Natural killer cell (primary cell): ENCODE results near the gene GIMAP5. TPM values are rescaled to one million over a fixed set of nuclear protein-coding genes. Genes with fewer than 3 reads are reported as not detected.

Source experiments
- ATAC-seq, 3 donors: fragments of 150-1000 bp in 2 of 3; fragments of 200-7000 bp in 1 of 3; cut with Tn5 transposase; 1 replicate in 1 of 3; 2 replicates in 2 of 3; pipeline ENCODE4 v1.10.0; 2021; ENCODE audit warnings: mild to moderate bottlenecking in 2 of 3, moderate library complexity in 2 of 3
- DNase-seq, 2 donors: peaks; one replicate each; pipeline versions ENCODE4 v3.0.0 to v3.0.0-alpha.2; 2013 to 2021; ENCODE audit warnings: mixed read lengths in 1 of 2
- H3K27ac ChIP-seq: one replicate; pipeline ENCODE4 v1.5.1; 2013; ENCODE audit warnings: mild to moderate bottlenecking, low read length
- H3K27me3 ChIP-seq: one replicate; pipeline ENCODE4 v1.6.1; 2013; ENCODE audit warnings: low read length; ENCODE audit not compliant: control insufficient read depth, insufficient read depth
- H3K36me3 ChIP-seq: one replicate; pipeline ENCODE4 v1.6.1; 2013; ENCODE audit warnings: low read length; ENCODE audit not compliant: control insufficient read depth, insufficient read depth
- H3K4me1 ChIP-seq: one replicate; pipeline ENCODE4 v1.6.1; 2013; ENCODE audit warnings: low read length; ENCODE audit not compliant: control insufficient read depth, insufficient read depth
- H3K4me3 ChIP-seq: one replicate; pipeline ENCODE4 v1.5.1; 2013; ENCODE audit warnings: low read length
- H3K9me3 ChIP-seq: one replicate; pipeline ENCODE4 v1.6.1; 2013; ENCODE audit warnings: low read length; ENCODE audit not compliant: control insufficient read depth, insufficient read depth
- H3K27ac Mint-ChIP-seq, 2 donors: one replicate each; pipeline ENCODE4 v1.8.0; 2022; ENCODE audit warnings: mild to moderate bottlenecking in 2 of 2, mixed read lengths in 2 of 2, moderate library complexity in 1 of 2
- H3K27me3 Mint-ChIP-seq, 2 donors: one replicate each; pipeline ENCODE4 v1.8.0; 2022; ENCODE audit warnings: low read depth in 2 of 2, mixed read lengths in 2 of 2
- H3K36me3 Mint-ChIP-seq: one replicate; pipeline ENCODE4 v1.8.0; 2022; ENCODE audit warnings: mixed read lengths
- H3K4me1 Mint-ChIP-seq, 2 donors: one replicate each; pipeline ENCODE4 v1.8.0; 2022; ENCODE audit warnings: mixed read lengths in 2 of 2
- H3K4me3 Mint-ChIP-seq: one replicate; pipeline ENCODE4 v1.8.0; 2022; ENCODE audit warnings: mild to moderate bottlenecking, moderate library complexity, mixed read lengths
- H3K9me3 Mint-ChIP-seq, 2 donors: one replicate each; pipeline ENCODE4 v1.8.0; 2022; ENCODE audit warnings: mixed read lengths in 2 of 2
- WGBS: methylation state at CpG from one replicate; pipeline ENCODE4 v1.1.7; 2013; ENCODE audit warnings: missing lambda C conversion rate; ENCODE audit not compliant: insufficient coverage; 5-methylcytosine and 5-hydroxymethylcytosine counted together
- intact Hi-C: fragments of 100-400 bp; cut with micrococcal nuclease; formaldehyde crosslinking; loops from one replicate; pipeline ENCODE4 v1.14.2; 2022
- total RNA-seq, 4 donors: library from RNA; stranded (reverse); fragments of 120-200 nt in 1 of 4; gene quantifications; one replicate each; pipeline versions ENCODE4 v1.2.3 to v1.2.4, GENCODE V29; 2013 to 2022
- TF ChIP-seq, protein P1 (sequence below): fragments of 200-600 bp; IDR thresholded peaks from one replicate; pipeline ENCODE4 v1.8.0; 2022; ENCODE audit warnings: antibody characterized with exemption

The GIMAP5 gene
- total RNA-seq, 3 donors from 2014 or later (not counting 1 experiment from before 2014, with no cell fraction given): 29.2 to 64.1 (median 35.3) TPM

DNA sequence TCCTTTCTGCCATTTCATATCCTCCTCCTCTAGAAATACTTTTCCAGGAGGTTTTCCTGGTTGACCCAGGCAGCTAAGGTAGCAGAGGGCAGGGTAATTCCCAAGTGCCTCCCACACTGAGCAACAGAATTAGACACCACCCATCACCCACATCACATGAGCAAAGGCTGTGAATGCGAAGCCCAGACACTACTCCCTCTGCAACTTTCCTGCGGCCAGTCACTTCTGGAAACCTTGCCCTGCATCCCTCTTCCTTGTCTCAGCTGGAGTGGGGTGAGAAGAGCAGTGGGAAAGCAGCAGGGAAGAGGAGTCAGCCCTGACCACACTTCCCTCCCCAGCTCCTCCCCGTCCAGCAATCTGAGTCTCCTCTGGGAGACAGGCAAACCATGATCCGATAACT, 47.7 kb downstream of the GIMAP5 start:
- Histone ChIP-seq H3K27ac (no peak overlapping the region), H3K4me1 (peaks cover 6% of the 10 kb centered on the region), H3K4me3 (no peak overlapping the region), H3K27me3 (no peaks in the 10 kb centered on the region), H3K36me3 (no peaks in the 10 kb centered on the region), H3K9me3 (no peaks in the 10 kb centered on the region)
- ATAC-seq (no peak), DNase-seq (no peak)
- TF ChIP-seq, protein P1, sequence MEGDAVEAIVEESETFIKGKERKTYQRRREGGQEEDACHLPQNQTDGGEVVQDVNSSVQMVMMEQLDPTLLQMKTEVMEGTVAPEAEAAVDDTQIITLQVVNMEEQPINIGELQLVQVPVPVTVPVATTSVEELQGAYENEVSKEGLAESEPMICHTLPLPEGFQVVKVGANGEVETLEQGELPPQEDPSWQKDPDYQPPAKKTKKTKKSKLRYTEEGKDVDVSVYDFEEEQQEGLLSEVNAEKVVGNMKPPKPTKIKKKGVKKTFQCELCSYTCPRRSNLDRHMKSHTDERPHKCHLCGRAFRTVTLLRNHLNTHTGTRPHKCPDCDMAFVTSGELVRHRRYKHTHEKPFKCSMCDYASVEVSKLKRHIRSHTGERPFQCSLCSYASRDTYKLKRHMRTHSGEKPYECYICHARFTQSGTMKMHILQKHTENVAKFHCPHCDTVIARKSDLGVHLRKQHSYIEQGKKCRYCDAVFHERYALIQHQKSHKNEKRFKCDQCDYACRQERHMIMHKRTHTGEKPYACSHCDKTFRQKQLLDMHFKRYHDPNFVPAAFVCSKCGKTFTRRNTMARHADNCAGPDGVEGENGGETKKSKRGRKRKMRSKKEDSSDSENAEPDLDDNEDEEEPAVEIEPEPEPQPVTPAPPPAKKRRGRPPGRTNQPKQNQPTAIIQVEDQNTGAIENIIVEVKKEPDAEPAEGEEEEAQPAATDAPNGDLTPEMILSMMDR: no peak
- no peaks in the 10 kb centered on the region for H3K9me3 Mint-ChIP-seq
- no peaks in the 10 kb centered on the region for H3K4me1 Mint-ChIP-seq
- intact Hi-C loops: no loop called here
- no peak overlapping the region for H3K4me3 Mint-ChIP-seq
- no peaks in the 10 kb centered on the region for H3K36me3 Mint-ChIP-seq
- H3K27ac Mint-ChIP-seq: no peak overlapping the region
- 80% methylated on average over 3 of the region's 4 CpGs for WGBS
- peaks cover 0 to 17% of the 10 kb centered on the region in 2 donors for H3K27me3 Mint-ChIP-seq

DNA sequence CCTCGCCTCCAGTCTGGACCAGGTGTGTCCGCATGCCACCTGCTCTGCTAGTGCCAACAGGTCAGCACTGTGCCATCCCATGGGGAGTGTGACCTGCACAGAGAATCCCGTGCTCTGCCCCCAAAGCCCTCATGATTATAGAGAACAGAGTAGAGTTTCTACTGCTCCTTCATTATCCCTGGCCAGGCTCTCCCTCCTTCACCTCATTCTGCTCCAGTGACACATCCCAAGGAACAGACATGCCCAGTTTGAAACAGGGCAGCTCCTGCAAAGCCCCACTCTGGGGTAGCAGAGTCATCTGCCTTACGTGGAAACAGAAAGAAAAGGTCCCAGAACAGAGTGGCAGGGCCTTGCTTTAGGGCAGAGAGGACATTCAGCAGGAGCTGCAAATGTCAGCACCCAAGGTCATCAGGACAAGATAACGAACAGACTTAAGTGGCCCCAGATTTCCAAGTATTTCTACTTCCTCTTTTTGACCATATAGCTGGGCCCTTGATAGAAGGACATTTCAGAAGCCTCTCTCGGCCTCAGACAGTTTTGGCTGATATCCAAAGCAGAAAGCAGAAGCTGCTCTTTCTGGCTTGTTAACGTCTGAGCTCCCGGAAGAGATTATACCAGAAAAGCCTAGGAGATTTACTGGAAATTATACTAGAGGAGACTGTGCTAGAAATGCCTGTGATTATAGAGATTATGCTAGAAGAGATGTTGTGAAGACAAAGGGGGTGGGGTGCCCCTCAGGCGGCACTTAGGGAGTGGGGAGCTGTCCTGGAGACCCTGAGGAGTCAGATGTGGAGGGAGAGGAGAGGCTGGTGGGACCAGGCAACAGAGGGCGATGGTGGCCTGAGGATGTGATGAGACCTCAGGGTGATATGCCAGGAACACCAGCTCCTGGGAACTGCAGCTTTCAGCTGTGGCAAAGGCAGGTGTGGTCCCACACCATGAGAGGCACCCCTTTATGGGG, 50.4 kb downstream of the GIMAP5 start:
- intact Hi-C loops: no loop called here
- peak in 2 of 3 donors; percentile 21 to 76 for ATAC-seq
- Mint-ChIP-seq H3K4me3 (no peak overlapping the region), H3K27me3 (peaks cover 0 to 18% of the 10 kb centered on the region in 2 donors), H3K9me3 (no peaks in the 10 kb centered on the region), H3K4me1 (no peaks in the 10 kb centered on the region), H3K36me3 (no peaks in the 10 kb centered on the region), H3K27ac (no peak overlapping the region)
- WGBS: 48% methylated on average over 10 of the region's 10 CpGs
- no peak overlapping the region for H3K4me3 ChIP-seq
- TF ChIP-seq, protein P1: no peak
- no peak for DNase-seq
- H3K4me1 ChIP-seq: peaks cover 6% of the 10 kb centered on the region
- no peak overlapping the region for H3K27ac ChIP-seq
- H3K9me3 ChIP-seq: no peaks in the 10 kb centered on the region
- H3K27me3 ChIP-seq: no peaks in the 10 kb centered on the region
- H3K36me3 ChIP-seq: no peaks in the 10 kb centered on the region

DNA sequence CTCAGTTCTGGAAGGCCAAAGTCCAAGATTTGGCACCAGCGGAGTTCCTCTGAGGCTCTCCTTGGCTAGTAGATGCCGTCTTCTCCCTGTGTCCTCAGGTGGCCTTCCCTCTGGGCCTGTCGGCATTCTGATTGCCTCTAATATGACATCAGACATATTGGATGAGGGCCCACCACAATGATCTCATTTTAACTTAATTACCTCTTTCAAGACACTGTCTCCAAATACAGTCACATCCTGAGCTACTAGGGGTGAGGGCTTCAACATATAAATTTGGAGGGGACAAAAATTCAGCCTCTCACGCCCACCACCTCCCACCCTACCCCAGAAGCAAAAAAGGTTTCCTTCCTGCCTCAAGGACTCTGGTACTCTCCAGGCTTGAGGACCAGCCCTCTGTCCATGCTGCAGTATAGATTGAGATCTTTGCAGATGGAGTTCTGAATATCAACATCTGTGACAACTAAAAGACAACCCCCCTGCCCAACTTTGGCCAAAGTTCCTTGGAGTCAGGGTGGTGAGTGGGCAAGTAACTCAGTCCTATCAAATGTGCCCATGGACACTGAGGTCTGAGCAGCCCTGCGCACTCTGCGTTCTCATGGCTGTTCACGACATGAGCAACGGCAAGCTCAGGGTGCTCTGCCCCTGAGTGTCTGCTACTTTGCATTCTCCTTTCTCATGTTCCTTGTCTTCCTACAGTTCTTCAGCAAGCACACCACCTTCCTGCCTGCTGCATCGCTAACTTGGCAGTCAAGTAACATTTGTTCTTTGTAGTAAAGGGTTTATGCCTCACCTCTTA, 51.5 kb downstream of the GIMAP5 start:
- no peak overlapping the region for H3K4me3 ChIP-seq
- no peaks in the 10 kb centered on the region for H3K36me3 ChIP-seq
- no peak overlapping the region for H3K27ac ChIP-seq
- H3K27me3 ChIP-seq: no peaks in the 10 kb centered on the region
- no peaks in the 10 kb centered on the region for H3K9me3 ChIP-seq
- Mint-ChIP-seq H3K36me3 (no peaks in the 10 kb centered on the region), H3K9me3 (no peaks in the 10 kb centered on the region), H3K4me1 (no peaks in the 10 kb centered on the region), H3K27me3 (peaks cover 0 to 18% of the 10 kb centered on the region in 2 donors), H3K27ac (no peak overlapping the region), H3K4me3 (no peak overlapping the region)
- TF ChIP-seq, protein P1: no peak
- 86% methylated on average over 8 of the region's 9 CpGs for WGBS
- DNase-seq (no peak), ATAC-seq (no peak)
- intact Hi-C loops: no loop called here
- H3K4me1 ChIP-seq: peaks cover 6% of the 10 kb centered on the region
